Measurements from ENCODE around the gene SCGB3A2. TPM values are rescaled to one million over a fixed set of nuclear protein-coding genes. Genes with fewer than 3 reads are reported as not detected.

Gene SCGB3A2
- total RNA-seq, 1 experiment from 2014 or later: 0.51 TPM

GRCh38 chr5:147842869-147843268 is 35.6 kb upstream of the SCGB3A2 start:
- CTCF ChIA-PET: no interaction called here
- TF ChIP-seq EZH2phosphoT487 (IDR thresholded peaks at IDR 0.05; ENCODE audit: borderline replicate concordance, low read length) (no peak), CTCF (conservative IDR thresholded peaks at IDR 0.05; ENCODE audit: low read depth, low read length) (no peak), EZH2 (IDR thresholded peaks at IDR 0.05; ENCODE audit: low read length, unreplicated experiment) (no peak)
- H3K9ac ChIP-seq (ENCODE audit: low read length): no peak overlapping the region
- no peaks in the 10 kb centered on the region for H4K20me1 ChIP-seq (ENCODE audit: low read length)
- H3K9me3 ChIP-seq (ENCODE audit: low read length): no peaks in the 10 kb centered on the region
- H3K9me2 ChIP-seq (replicated peaks; ENCODE audit: low read length): no peaks in the 10 kb centered on the region
- no peaks in the 10 kb centered on the region for H3F3A ChIP-seq (ENCODE audit: low read length, unreplicated experiment)
- no peak overlapping the region for H3K4me2 ChIP-seq (ENCODE audit: low read length)
- no peak overlapping the region for H3K27ac ChIP-seq (ENCODE audit: low read length)
- intact Hi-C loops (cut with micrococcal nuclease): no loop called here
- DNase-seq (no peak), ATAC-seq (no peak)
- no peaks in the 10 kb centered on the region for H3K79me2 ChIP-seq (ENCODE audit: low read length)
- BruUV-seq (replicated peaks): no TSS peak
- no peaks in the 10 kb centered on the region for H3K27me3 ChIP-seq (ENCODE audit: low read length)
- no peak overlapping the region for H3K4me3 ChIP-seq (ENCODE audit: low read length)
- no peaks in the 10 kb centered on the region for H3K4me1 ChIP-seq (ENCODE audit: insufficient read depth, low read length)
- POLR2A ChIA-PET (ENCODE audit: unreplicated experiment): no interaction called here
- no peak overlapping the region for H2AFZ ChIP-seq (ENCODE audit: low read length)
- H3K36me3 ChIP-seq (ENCODE audit: low read depth, low read length): no peaks in the 10 kb centered on the region

GRCh38 chr5:147844846-147845245 is 33.7 kb upstream of the SCGB3A2 start:
- Histone ChIP-seq H3K9me3 (ENCODE audit: low read length) (no peaks in the 10 kb centered on the region), H2AFZ (ENCODE audit: low read length) (no peak overlapping the region), H3F3A (ENCODE audit: low read length, unreplicated experiment) (no peaks in the 10 kb centered on the region), H3K4me2 (ENCODE audit: low read length) (no peak overlapping the region), H4K20me1 (ENCODE audit: low read length) (no peaks in the 10 kb centered on the region), H3K9ac (ENCODE audit: low read length) (no peak overlapping the region), H3K4me3 (ENCODE audit: low read length) (no peak overlapping the region), H3K27ac (ENCODE audit: low read length) (no peak overlapping the region), H3K79me2 (ENCODE audit: low read length) (no peaks in the 10 kb centered on the region), H3K36me3 (ENCODE audit: low read depth, low read length) (no peaks in the 10 kb centered on the region), H3K4me1 (ENCODE audit: insufficient read depth, low read length) (no peaks in the 10 kb centered on the region), H3K9me2 (replicated peaks; ENCODE audit: low read length) (no peaks in the 10 kb centered on the region), H3K27me3 (ENCODE audit: low read length) (no peaks in the 10 kb centered on the region)
- BruUV-seq (replicated peaks): no TSS peak
- no peak for TF ChIP-seq EZH2 (IDR thresholded peaks at IDR 0.05; ENCODE audit: low read length, unreplicated experiment)
- no peak for ATAC-seq
- CTCF ChIA-PET: interaction anchor here (0.6 kb wide), 1 partner anchor 155 kb away, joined by 3 read pairs; no protein-coding TSS in a partner anchor
- POLR2A ChIA-PET (ENCODE audit: unreplicated experiment): interaction anchor here (0.6 kb wide), 1 partner anchor 111 kb away, joined by 3 read pairs; no protein-coding TSS in a partner anchor
- intact Hi-C loops (cut with micrococcal nuclease): no loop called here
- DNase-seq: no peak

GRCh38 chr5:147845618-147846017 is 32.9 kb upstream of the SCGB3A2 start:
- no peak for ATAC-seq
- POLR2A ChIA-PET (ENCODE audit: unreplicated experiment): no interaction called here
- Histone ChIP-seq H3F3A (ENCODE audit: low read length, unreplicated experiment) (no peaks in the 10 kb centered on the region), H3K9ac (ENCODE audit: low read length) (no peak overlapping the region), H4K20me1 (ENCODE audit: low read length) (no peaks in the 10 kb centered on the region), H2AFZ (ENCODE audit: low read length) (no peak overlapping the region), H3K27me3 (ENCODE audit: low read length) (no peaks in the 10 kb centered on the region), H3K4me2 (ENCODE audit: low read length) (no peak overlapping the region), H3K79me2 (ENCODE audit: low read length) (no peaks in the 10 kb centered on the region), H3K4me3 (ENCODE audit: low read length) (no peak overlapping the region), H3K36me3 (ENCODE audit: low read depth, low read length) (no peaks in the 10 kb centered on the region), H3K4me1 (ENCODE audit: insufficient read depth, low read length) (no peaks in the 10 kb centered on the region), H3K27ac (ENCODE audit: low read length) (no peak overlapping the region), H3K9me2 (replicated peaks; ENCODE audit: low read length) (no peaks in the 10 kb centered on the region), H3K9me3 (ENCODE audit: low read length) (no peaks in the 10 kb centered on the region)
- CTCF ChIA-PET: no interaction called here
- TF ChIP-seq EZH2 (IDR thresholded peaks at IDR 0.05; ENCODE audit: low read length, unreplicated experiment) (no peak), CTCF (conservative IDR thresholded peaks at IDR 0.05; ENCODE audit: low read depth, low read length) (no peak), EZH2phosphoT487 (IDR thresholded peaks at IDR 0.05; ENCODE audit: borderline replicate concordance, low read length) (no peak)
- intact Hi-C loops (cut with micrococcal nuclease): no loop called here
- no peak for DNase-seq
- no TSS peak for BruUV-seq (replicated peaks)

Data from PC-3 (cell line).